H1 (cell line): Measurements from ENCODE around the gene CHST8. TPM values are rescaled to one million over a fixed set of nuclear protein-coding genes. Genes with fewer than 3 reads are reported as not detected.

Experiments used
- CHD7 ChIP-seq: fragments of 300-600 bp; sonication (generic); IDR thresholded peaks from 2 replicates; pipeline ENCODE4 v1.7.1; 2012; ENCODE audit warnings: low read length, moderate library complexity, mild to moderate bottlenecking, inconsistent platforms; ENCODE audit not compliant: insufficient replicate concordance
- FOSL1 ChIP-seq: IDR thresholded peaks from 2 replicates; pipeline ENCODE4 v1.6.1; 2011; ENCODE audit warnings: mild to moderate bottlenecking, low read depth, low read length, moderate library complexity; ENCODE audit not compliant: insufficient read depth
- KDM4A ChIP-seq: IDR thresholded peaks from one replicate; pipeline ENCODE4 v1.7.1; 2012; ENCODE audit warnings: low read depth, mild to moderate bottlenecking, moderate library complexity, low read length, inconsistent platforms; ENCODE audit not compliant: severe bottlenecking
- NRF1 ChIP-seq: IDR thresholded peaks from 2 replicates; pipeline ENCODE4 v1.6.1; 2011; ENCODE audit warnings: mild to moderate bottlenecking, low read depth, low read length, improper control_type of control experiment
- TAF7 ChIP-seq: optimal IDR thresholded peaks from 2 replicates; pipeline ENCODE3; 2011; ENCODE audit warnings: low read depth, mild to moderate bottlenecking, inconsistent platforms, low read length, moderate library complexity, borderline replicate concordance
- TBP ChIP-seq: IDR thresholded peaks from 2 replicates; pipeline ENCODE4 v1.6.1; 2011; ENCODE audit warnings: low read depth, low read length, improper control_type of control experiment
- polyA plus RNA-seq, 7 experiments: library from polyadenylated mRNA; depleted of rRNA in 3 of 7; stranded (reverse) in 5 of 7; unstranded in 2 of 7; fragments of >200 nt in 5 of 7; fragments of 200-250 nt in 2 of 7; gene quantifications; 1 replicate in 5 of 7; 2 replicates in 1 of 7; 4 replicates in 1 of 7; pipeline versions ENCODE4 v1.2.1 to v1.2.3, GENCODE V29; 2011 to 2013; ENCODE audit warnings: missing spikeins in 2 of 7, mixed read lengths in 2 of 7
- total RNA-seq: library from RNA; stranded (reverse); fragmentation: NEBNext Ultra II Directional; extraction: Animal tissue kit (Norgen Biotek cat#: 25700); gene quantifications from 2 replicates; pipeline ENCODE4 v1.2.1, GENCODE V29; 2021

Gene CHST8
- total and polyA plus RNA-seq, 2 of the 8 experiments (the other 6 are each of a cell fraction or from before 2014, with no cell fraction given), result 10.8 to 28.2 TPM

GRCh38 chr19:33773704-33774624 is 152.2 kb downstream of the CHST8 start (continued):
- TF ChIP-seq CHD7, result no peak
- TF ChIP-seq TBP, result no peak
- TF ChIP-seq NRF1, result no peak
- no peak for TF ChIP-seq KDM4A
- TF ChIP-seq FOSL1, result no peak
- no peak for TF ChIP-seq TAF7
